IMR-90 (cell line): ENCODE measurements around the gene SPATC1L. TPM values are rescaled to one million over a fixed set of nuclear protein-coding genes. Genes with fewer than 3 reads are reported as not detected.

Experiments
- ATAC-seq: fragments of 200-7000 bp; cut with Tn5 transposase; 2 replicates; pipeline ENCODE4 v1.9.1; 2020; ENCODE audit warnings: low read depth, mild to moderate bottlenecking, moderate library complexity
- BruUV-seq: library from RNA; stranded (reverse); fragments of 400-500 nt; replicated peaks from 2 replicates; lab custom pipeline; 2021; lab: Mats Ljungman, UMichigan
- CTCF ChIA-PET: fragments of 300-600 bp; formaldehyde crosslinking; extraction: SDS; loops from one replicate; lab custom pipeline; 2021; ENCODE audit warnings: antibody characterized with exemption; lab: Yijun Ruan, JAX
- POLR2A ChIA-PET: fragments of 300-600 bp; sonication (Branson Sonifier 250); formaldehyde crosslinking; loops from one replicate; lab custom pipeline; 2022; ENCODE audit warnings: antibody characterized with exemption; ENCODE audit not compliant: unreplicated experiment; lab: Charles Lee
- DNase-seq: peaks from one replicate; pipeline ENCODE4 v3.0.0; 2013
- H2AFZ ChIP-seq: replicated peaks from 2 replicates; pipeline ENCODE3; 2013; ENCODE audit warnings: low read length, mild to moderate bottlenecking; ENCODE audit not compliant: poor library complexity
- H2AK5ac ChIP-seq: 2 replicates; pipeline ENCODE4 v1.6.1; 2013; ENCODE audit warnings: low read depth, low read length, inconsistent platforms
- H2AK9ac ChIP-seq: replicated peaks from 2 replicates; pipeline ENCODE3; 2013; ENCODE audit warnings: mild to moderate bottlenecking, low read depth, low read length, moderate library complexity; ENCODE audit not compliant: poor library complexity
- H2BK120ac ChIP-seq: 2 replicates; pipeline ENCODE4 v1.6.1; 2013; ENCODE audit warnings: low read depth, low read length, inconsistent platforms
- H2BK15ac ChIP-seq: 3 replicates; pipeline ENCODE4 v1.6.1; 2013; ENCODE audit warnings: low read depth, low read length, inconsistent platforms
- H2BK20ac ChIP-seq: 2 replicates; pipeline ENCODE4 v1.6.1; 2013; ENCODE audit warnings: low read depth, mild to moderate bottlenecking, inconsistent platforms, low read length, moderate library complexity
- H2BK5ac ChIP-seq: 2 replicates; pipeline ENCODE4 v1.6.1; 2013; ENCODE audit warnings: mild to moderate bottlenecking, low read depth, low read length, inconsistent platforms; ENCODE audit not compliant: poor library complexity, severe bottlenecking
- H3K14ac ChIP-seq: replicated peaks from 2 replicates; pipeline ENCODE4 v1.6.1; 2013; ENCODE audit warnings: low read depth, low read length, inconsistent platforms
- H3K18ac ChIP-seq: 2 replicates; pipeline ENCODE4 v1.6.1; 2013; ENCODE audit warnings: low read depth, low read length, control low read depth
- H3K23ac ChIP-seq: 2 replicates; pipeline ENCODE4 v1.6.1; 2013; ENCODE audit warnings: low read depth, low read length, inconsistent platforms
- H3K27ac ChIP-seq: 2 replicates; pipeline ENCODE4 v1.5.1; 2013; ENCODE audit warnings: mild to moderate bottlenecking, control low read depth, low read length; ENCODE audit not compliant: insufficient read depth
- H3K27me3 ChIP-seq: 2 replicates; pipeline ENCODE4 v1.6.1; 2013; ENCODE audit warnings: low read length; ENCODE audit not compliant: control insufficient read depth, insufficient read depth
- H3K36me3 ChIP-seq: 2 replicates; pipeline ENCODE4 v1.6.1; 2013; ENCODE audit warnings: low read length, mixed read lengths; ENCODE audit not compliant: control insufficient read depth, insufficient read depth
- H3K4ac ChIP-seq: 2 replicates; pipeline ENCODE4 v1.6.1; 2013; ENCODE audit warnings: low read depth, low read length, inconsistent platforms
- H3K4me1 ChIP-seq: 2 replicates; pipeline ENCODE4 v1.6.1; 2013; ENCODE audit warnings: low read length, mixed read lengths; ENCODE audit not compliant: control insufficient read depth, insufficient read depth
- H3K4me2 ChIP-seq: 2 replicates; pipeline ENCODE4 v1.6.1; 2013; ENCODE audit warnings: low read depth, mild to moderate bottlenecking, control low read depth, low read length, moderate library complexity
- H3K4me3 ChIP-seq: 2 replicates; pipeline ENCODE4 v1.5.1; 2013; ENCODE audit warnings: low read depth, mild to moderate bottlenecking, control low read depth, low read length, moderate library complexity; ENCODE audit not compliant: insufficient read depth
- H3K56ac ChIP-seq: 2 replicates; pipeline ENCODE4 v1.6.1; 2013; ENCODE audit warnings: low read length, inconsistent platforms; ENCODE audit not compliant: insufficient read depth; ENCODE audit errors: extremely low read depth
- H3K79me1 ChIP-seq, 2 experiments: 2 replicates each; pipeline ENCODE4 v1.6.1; 2013; ENCODE audit warnings: low read length in 2 of 2, inconsistent platforms in 1 of 2, low read depth in 1 of 2
- H3K9ac ChIP-seq: 2 replicates; pipeline ENCODE4 v1.6.1; 2013; ENCODE audit warnings: low read depth, low read length, control low read depth
- H3K9me1 ChIP-seq: 2 replicates; pipeline ENCODE4 v1.6.1; 2013; ENCODE audit warnings: low read length, inconsistent platforms; ENCODE audit not compliant: insufficient read depth
- H3K9me3 ChIP-seq: 2 replicates; pipeline ENCODE4 v1.6.1; 2013; ENCODE audit warnings: low read length; ENCODE audit not compliant: control insufficient read depth, insufficient read depth
- H4K20me1 ChIP-seq: 2 replicates; pipeline ENCODE4 v1.6.1; 2013; ENCODE audit warnings: low read length, inconsistent platforms; ENCODE audit not compliant: insufficient read depth
- H4K5ac ChIP-seq: 2 replicates; pipeline ENCODE4 v1.6.1; 2013; ENCODE audit warnings: mild to moderate bottlenecking, low read depth, low read length, control low read depth
- H4K8ac ChIP-seq, 2 experiments: 2 replicates each; pipeline ENCODE4 v1.6.1; 2013; ENCODE audit warnings: low read depth in 2 of 2, low read length in 2 of 2, control low read depth in 1 of 2, inconsistent platforms in 1 of 2
- H4K91ac ChIP-seq: 2 replicates; pipeline ENCODE4 v1.6.1; 2013; ENCODE audit warnings: low read depth, low read length, inconsistent platforms; ENCODE audit not compliant: insufficient read depth
- BHLHE40 ChIP-seq: fragments of 150-350 bp; IDR thresholded peaks from 2 replicates; pipeline ENCODE4 v1.6.1; 2016; ENCODE audit warnings: mild to moderate bottlenecking, low read depth, low read length
- FOS ChIP-seq: fragments of 150-350 bp; IDR thresholded peaks from 2 replicates; pipeline ENCODE4 v1.6.1; 2016; ENCODE audit warnings: low read depth, low read length
- MAFK ChIP-seq: IDR thresholded peaks from 2 replicates; pipeline ENCODE4 v1.6.1; 2012; ENCODE audit warnings: low read depth, low read length, improper control_type of control experiment
- MXI1 ChIP-seq: IDR thresholded peaks from 2 replicates; pipeline ENCODE4 v1.6.1; 2012; ENCODE audit warnings: low read depth, mild to moderate bottlenecking, low read length, moderate library complexity, borderline replicate concordance
- NFE2L2 ChIP-seq: fragments of 150-350 bp; IDR thresholded peaks from 2 replicates; pipeline ENCODE4 v1.6.1; 2016; ENCODE audit warnings: low read depth, mild to moderate bottlenecking, low read length
- POLR2A ChIP-seq: IDR thresholded peaks from 2 replicates; pipeline ENCODE4 v1.6.1; 2012; ENCODE audit warnings: mild to moderate bottlenecking, low read depth, low read length
- RAD21 ChIP-seq: IDR thresholded peaks from 2 replicates; pipeline ENCODE4 v1.6.1; 2012; ENCODE audit warnings: low read length, improper control_type of control experiment
- SMC3 ChIP-seq: fragments of 150-350 bp; IDR thresholded peaks from 2 replicates; pipeline ENCODE4 v1.6.1; 2016; ENCODE audit warnings: low read depth, mild to moderate bottlenecking, antibody characterized with exemption, low read length, moderate library complexity
- WGBS, 2 experiments: methylation state at CpG; one replicate each; pipeline versions ENCODE4 v1.1.5 to v1.1.7; 2013; ENCODE audit warnings: missing lambda C conversion rate in 2 of 2; ENCODE audit not compliant: insufficient read length in 1 of 2; ENCODE audit errors: extremely low coverage in 2 of 2; 5-methylcytosine and 5-hydroxymethylcytosine counted together
- dilution Hi-C: fragments of 300-500 bp; cut with HindIII; formaldehyde crosslinking; loops from one replicate; pipeline ENCODE4 v1.14.3; 2018; ENCODE audit warnings: low sequenced_read_pairs; ENCODE audit not compliant: unreplicated experiment
- in situ Hi-C: fragments of 300-500 bp; cut with MboI; formaldehyde crosslinking; loops from 3 replicates; pipeline ENCODE4 v1.14.3; 2019; ENCODE audit warnings: low sequenced_read_pairs, inconsistent platforms, mixed read lengths
- intact Hi-C: fragments of 100-400 bp; cut with micrococcal nuclease; formaldehyde crosslinking; loops from 2 replicates; pipeline ENCODE4 v1.10.0; 2022
- polyA plus RNA-seq, 3 experiments: library from polyadenylated mRNA; depleted of rRNA; stranded (reverse); fragments of >200 nt; gene quantifications; 2 replicates each; pipeline ENCODE4 v1.2.3, GENCODE V29; 2012; ENCODE audit warnings: low replicate concordance in 1 of 3
- total RNA-seq: library from RNA; depleted of rRNA; stranded (reverse); fragments of >200 nt; gene quantifications from 2 replicates; pipeline ENCODE4 v1.2.3, GENCODE V29; 2012
- TF ChIP-seq, protein P1 (sequence below): fragments of 150-350 bp; IDR thresholded peaks from 2 replicates; pipeline ENCODE4 v1.6.1; 2016; ENCODE audit warnings: low read depth, mild to moderate bottlenecking, low read length, moderate library complexity, borderline replicate concordance
- TF ChIP-seq, protein P2 (sequence below): fragments of 150-350 bp; IDR thresholded peaks from 2 replicates; pipeline ENCODE4 v1.6.1; 2017; ENCODE audit warnings: mild to moderate bottlenecking, antibody characterized with exemption, low read length, low read depth

SPATC1L gene
- total and polyA plus RNA-seq, 2 of the 4 experiments (the other 2 are of a cell fraction) = 3.8 to 17.2 TPM

DNA sequence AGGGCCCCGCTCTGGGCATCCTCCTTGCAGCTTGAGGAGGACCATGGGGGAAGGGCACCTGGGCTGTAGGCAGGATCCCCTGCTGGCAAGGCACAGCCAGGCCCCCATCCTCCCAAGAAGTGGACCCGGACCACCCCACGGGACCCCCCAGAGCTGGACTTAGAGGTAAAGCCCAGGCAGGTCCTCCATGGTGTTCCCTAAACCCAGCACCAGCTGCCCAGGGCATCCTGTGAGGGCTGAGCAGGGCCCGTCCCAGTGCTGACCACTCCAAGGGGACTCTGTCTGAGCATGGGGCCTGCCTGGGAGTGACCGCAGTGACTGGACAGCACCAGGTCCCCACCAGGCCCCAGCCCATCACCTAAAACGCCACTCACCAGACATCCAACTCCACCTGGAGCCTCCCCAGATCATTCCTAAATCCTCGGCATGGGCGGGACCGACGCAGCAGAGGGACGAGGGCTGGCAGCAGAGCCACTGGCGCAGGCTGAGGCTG, 65.1 kb downstream of the SPATC1L start:
- H3K27ac ChIP-seq = peak overlapping the region; percentile 31
- POLR2A ChIA-PET = no interaction called here
- TF ChIP-seq BHLHE40 = no peak
- no peak for TF ChIP-seq MAFK
- TF ChIP-seq NFE2L2 = no peak
- TF ChIP-seq POLR2A = no peak
- TF ChIP-seq RAD21 = no peak
- TF ChIP-seq SMC3 = no peak
- TF ChIP-seq, protein P1, sequence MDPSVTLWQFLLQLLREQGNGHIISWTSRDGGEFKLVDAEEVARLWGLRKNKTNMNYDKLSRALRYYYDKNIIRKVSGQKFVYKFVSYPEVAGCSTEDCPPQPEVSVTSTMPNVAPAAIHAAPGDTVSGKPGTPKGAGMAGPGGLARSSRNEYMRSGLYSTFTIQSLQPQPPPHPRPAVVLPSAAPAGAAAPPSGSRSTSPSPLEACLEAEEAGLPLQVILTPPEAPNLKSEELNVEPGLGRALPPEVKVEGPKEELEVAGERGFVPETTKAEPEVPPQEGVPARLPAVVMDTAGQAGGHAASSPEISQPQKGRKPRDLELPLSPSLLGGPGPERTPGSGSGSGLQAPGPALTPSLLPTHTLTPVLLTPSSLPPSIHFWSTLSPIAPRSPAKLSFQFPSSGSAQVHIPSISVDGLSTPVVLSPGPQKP = no peak
- TF ChIP-seq, protein P2, sequence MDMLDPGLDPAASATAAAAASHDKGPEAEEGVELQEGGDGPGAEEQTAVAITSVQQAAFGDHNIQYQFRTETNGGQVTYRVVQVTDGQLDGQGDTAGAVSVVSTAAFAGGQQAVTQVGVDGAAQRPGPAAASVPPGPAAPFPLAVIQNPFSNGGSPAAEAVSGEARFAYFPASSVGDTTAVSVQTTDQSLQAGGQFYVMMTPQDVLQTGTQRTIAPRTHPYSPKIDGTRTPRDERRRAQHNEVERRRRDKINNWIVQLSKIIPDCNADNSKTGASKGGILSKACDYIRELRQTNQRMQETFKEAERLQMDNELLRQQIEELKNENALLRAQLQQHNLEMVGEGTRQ = no peak
- no peak for TF ChIP-seq FOS
- TF ChIP-seq MXI1 = no peak
- no peak overlapping the region for H4K8ac ChIP-seq
- H3K56ac ChIP-seq = no peak overlapping the region
- H2BK15ac ChIP-seq = no peak overlapping the region
- dilution Hi-C loops (no loop called here), intact Hi-C loops (no loop called here), in situ Hi-C loops (no loop called here)
- no peak overlapping the region for H4K5ac ChIP-seq
- H3K23ac ChIP-seq = no peak overlapping the region
- no peak overlapping the region for H3K4ac ChIP-seq
- no peak overlapping the region; the same call in 1 of the 2 replicates for H3K18ac ChIP-seq
- no peak overlapping the region for H2BK20ac ChIP-seq
- H3K79me1 ChIP-seq = peaks cover 26 to 96% of the 10 kb centered on the region in 2 experiments
- H3K36me3 ChIP-seq = peaks cover 98% of the 10 kb centered on the region
- H3K14ac ChIP-seq = no peak overlapping the region
- no peak overlapping the region for H2AK5ac ChIP-seq
- peaks cover 25% of the 10 kb centered on the region for H3K9me1 ChIP-seq
- H4K20me1 ChIP-seq = peaks cover 86% of the 10 kb centered on the region
- no TSS peak for BruUV-seq
- peaks cover 5% of the 10 kb centered on the region for H3K9me3 ChIP-seq
- H2BK5ac ChIP-seq = peak overlapping the region; percentile 42
- H2AFZ ChIP-seq = no peak overlapping the region
- no peaks in the 10 kb centered on the region for H3K27me3 ChIP-seq
- H4K91ac ChIP-seq = no peak overlapping the region
- ATAC-seq (no peak), DNase-seq (no peak)
- peak overlapping the region; percentile 91 for H2AK9ac ChIP-seq
- no peak overlapping the region for H2BK120ac ChIP-seq
- 92% methylated on average over 5 of the region's 12 CpGs; no CpG with 5 or more reads in 1 of the 2 experiments for WGBS, 2 experiments
- peaks cover 9% of the 10 kb centered on the region; the same call in 1 of the 2 replicates for H3K4me1 ChIP-seq
- no peak overlapping the region for H3K4me2 ChIP-seq
- CTCF ChIA-PET = no interaction called here
- no peak overlapping the region for H3K9ac ChIP-seq
- no peak overlapping the region for H3K4me3 ChIP-seq
